CD4-positive, alpha-beta T cell treated with Interleukin-15 for 1 hour (primary cell): Measurements from ENCODE around the gene ICA1.
"Not testable (repeated sequence)": the region's sequence is repeated elsewhere in the genome, so short reads cannot be mapped to it uniquely, and the experiment has no call there.

Experiments
- DNase-seq: peaks from one replicate; pipeline ENCODE4 v3.0.0-alpha.2; 2020

Gene ICA1

DNA sequence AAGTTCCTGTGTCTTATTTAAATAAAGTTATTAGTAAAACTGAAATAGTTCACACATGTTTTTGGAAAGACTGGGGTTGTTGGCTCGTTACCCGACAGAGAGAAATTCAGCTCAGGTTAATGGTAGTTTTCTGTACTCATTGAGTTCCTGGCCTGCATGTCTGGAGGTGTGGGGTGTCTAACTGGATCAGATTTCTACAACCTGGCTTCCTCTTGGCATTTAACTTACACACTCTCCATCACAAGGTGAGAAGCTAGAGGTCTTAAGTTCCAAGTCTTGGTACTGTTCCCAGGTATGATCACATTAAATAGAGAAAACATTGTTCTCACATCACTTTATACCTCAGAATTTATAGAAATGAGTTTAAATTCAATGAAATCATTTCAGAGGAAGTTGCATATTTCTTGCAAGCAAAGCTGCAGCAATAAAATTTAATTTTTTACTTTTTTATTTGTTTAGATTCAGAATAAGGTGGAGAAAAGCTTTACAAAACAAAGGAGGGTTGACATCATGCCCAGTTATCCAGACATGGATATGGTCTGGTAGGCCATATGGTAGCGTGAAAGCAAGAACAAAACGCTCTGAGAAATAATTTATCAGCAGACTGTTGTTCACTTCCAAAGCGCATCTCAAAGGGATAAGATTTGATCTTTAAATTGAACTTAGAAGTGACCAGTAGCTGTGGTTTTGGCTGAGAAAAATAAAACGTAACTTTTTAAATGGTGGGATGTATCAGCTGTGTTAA lies 172.8 kb downstream of the ICA1 start:
- no peak for DNase-seq

- no peak for DNase-seq
Observed at GRCh38 chr7:8086239-8086638, 175.7 kb downstream of the ICA1 start.

GRCh38 chr7:8085420-8085819 lies 176.5 kb downstream of the ICA1 start:
- DNase-seq: no peak

GRCh38 chr7:8084836-8085235 lies 177.1 kb downstream of the ICA1 start:
- DNase-seq: no peak

DNA sequence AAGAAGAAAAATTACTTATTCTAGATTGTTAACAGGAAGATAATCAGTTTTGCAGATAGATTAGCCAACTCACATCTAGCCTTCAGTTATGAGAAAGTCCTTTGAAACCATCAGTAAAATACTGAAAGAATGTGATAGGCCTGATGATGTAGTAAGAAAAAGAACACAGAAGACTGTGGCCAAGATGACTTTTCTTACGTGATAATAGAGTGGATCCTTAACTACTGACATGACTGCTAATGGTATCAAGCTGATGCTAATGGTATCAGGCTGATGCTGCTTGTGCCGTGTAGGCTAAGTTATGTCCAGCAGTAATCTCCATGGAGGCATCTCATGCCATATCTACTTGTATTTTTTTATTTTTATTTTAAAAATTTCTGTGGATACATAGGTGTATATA lies 179.2 kb downstream of the ICA1 start:
- DNase-seq: no peak

DNA sequence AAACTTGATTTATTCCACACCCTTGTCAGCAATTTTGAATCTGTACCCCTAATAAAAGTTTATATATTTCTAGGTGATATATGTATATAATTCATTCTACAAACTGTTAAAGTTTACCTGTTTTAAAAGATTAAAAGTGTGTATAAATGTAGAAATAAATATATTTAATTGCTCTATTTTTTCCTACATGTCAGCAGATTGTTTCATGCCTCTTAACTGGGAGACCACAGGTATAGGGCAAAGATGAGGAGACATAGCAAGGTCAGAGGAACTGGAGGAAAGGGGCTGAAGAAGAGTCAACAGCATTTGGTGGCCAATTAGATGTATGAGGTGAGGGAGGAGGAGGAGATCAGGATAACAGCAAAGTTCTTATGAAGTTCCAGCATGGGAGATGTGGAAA lies 183.5 kb downstream of the ICA1 start:
- DNase-seq: no peak

DNA sequence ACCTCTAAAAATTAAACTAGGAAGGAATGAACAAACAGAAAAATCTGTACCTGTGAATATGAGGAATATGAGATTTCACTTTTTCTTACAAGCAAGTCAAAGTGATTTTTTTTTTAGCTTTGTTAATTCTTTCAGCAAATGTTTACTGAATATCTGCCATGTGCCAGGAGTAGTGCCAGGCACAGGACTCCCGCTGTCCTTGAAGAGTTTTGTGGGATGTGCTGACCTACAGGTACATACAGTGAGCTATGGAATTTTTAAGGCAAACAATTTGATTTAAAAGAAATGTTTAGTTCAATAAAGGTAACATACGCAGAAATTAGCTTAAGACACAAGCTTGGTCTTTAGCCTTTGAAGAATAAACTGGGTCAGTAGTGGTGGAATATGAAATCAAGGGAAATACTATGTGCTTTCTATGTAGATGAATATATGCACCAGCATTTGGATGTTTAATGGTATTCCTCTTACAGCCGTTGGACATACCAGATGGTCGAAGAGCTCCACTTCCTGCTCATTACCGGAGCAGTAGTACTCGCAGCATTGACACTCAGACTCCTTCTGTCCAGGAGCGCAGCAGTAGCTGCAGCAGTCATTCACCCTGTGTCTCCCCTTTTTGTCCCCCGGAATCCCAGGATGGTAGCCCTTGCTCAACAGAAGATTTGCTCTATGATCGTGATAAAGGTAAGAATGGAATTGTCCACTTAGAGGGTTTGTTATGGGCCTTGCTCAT lies 191.4 kb downstream of the ICA1 start:
- DNase-seq: no peak

DNA sequence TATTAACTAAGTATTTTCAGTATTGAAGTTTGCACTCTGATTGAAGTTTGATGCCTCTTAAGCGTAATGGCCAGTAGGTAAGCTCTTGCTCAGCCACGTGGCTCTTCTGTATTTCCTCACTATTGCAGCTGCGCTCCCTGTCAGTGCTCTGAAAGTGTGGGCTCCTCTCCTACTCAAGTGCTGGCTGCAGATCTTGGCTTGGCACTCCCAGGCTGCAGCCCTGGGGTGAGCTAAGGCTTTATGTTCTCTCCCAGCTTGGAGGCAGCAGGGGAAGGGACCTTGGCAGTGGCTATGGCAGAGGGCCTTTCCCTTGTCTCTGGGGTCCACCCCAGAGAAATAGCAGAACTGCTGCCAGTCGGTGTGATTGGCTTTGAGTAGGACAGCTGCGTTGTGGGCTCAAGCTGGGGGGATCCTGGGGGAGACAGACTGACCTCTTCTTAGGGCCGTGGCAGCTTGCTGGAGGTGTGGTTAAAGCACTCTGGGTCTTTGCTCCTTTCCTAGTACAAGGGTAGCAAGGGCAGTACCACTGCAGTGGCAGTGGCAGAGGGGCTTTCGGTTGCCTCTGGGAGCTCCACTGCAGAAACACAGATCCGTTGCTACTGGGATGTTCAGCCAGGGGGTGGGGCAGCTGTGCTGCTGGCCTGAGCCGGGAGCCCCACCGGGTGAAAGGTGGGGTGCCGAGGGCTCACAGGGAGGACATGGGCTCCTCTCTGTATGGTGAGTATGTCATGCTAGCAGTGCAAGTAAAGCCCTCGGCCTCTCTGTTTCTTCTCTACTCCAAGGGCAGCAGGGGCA lies 192.9 kb downstream of the ICA1 start:
- no peak for DNase-seq

DNA sequence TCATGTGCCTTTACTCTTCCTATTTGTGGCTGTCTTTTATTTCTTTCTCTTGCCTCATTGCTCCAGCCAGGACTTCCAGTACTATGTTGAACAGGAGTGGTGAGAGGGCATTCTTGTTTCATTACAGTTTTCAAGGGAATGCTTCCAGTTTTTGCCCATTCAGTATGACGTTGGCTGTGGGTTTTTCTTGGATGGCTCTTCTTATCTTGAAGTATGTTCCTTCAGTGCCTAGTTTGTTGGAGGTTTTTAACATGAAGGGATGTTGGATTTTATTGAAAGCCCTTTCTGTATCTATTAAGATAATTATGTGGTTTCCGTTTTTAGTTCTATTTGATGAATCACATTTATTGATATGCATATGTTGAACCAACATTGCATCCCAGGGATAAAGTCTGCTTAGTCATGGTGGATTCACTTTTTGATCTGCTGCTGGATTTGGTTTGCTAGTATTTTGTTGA lies 196.6 kb downstream of the ICA1 start:
- no peak for DNase-seq

DNA sequence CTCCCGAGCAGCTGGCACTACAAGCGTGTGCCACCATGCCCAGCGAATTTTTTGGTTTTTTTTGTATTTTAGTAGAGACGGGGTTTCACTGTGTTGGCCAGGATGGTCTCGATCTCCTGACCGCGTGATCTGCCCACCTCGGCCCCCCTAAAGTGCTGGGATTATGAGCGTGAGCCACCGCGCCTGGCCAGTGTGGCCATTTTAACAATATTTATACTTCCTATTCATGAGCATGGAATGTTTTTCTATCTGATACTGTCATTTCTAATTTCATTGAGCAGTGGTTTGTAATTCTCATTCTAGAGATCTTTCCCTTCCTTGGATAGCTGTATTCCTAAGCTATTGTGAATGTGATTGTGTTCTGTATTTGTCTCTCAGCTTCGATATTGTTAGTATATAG lies 197.1 kb downstream of the ICA1 start:
- no peak for DNase-seq

- no peak for DNase-seq
Observed at GRCh38 chr7:8063706-8064297, 198.2 kb downstream of the ICA1 start.

DNA sequence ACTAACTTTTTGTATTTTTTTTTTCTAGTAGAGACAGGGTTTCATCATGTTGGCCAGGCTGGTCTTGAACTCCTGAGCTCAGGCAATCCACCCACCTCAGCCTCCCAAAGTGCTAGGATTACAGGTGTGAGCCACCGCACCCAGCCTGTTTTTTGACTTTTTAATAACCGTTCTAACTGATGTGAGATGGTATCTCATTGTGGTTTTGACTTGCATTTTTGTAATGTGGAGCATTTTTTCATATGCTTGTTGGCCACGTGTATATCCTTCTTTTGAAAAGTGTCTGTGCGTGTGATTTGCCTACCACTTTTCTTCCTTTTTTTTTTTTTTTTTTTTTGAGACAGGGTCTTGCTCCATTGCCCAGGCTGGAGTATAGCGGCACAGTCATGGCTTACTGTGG lies 198.7 kb downstream of the ICA1 start:
- not testable (repeated sequence) for DNase-seq
